WERI-Rb-1 (cell line): ENCODE measurements around the gene CSNK1G3.
"Not testable (repeated sequence)": the region's sequence is repeated elsewhere in the genome, so short reads cannot be mapped to it uniquely, and the experiment has no call there.

Experiments
- DNase-seq: peaks from one replicate; pipeline ENCODE4 v3.0.0-alpha.2; 2020
- H3K27ac ChIP-seq: fragments of 250-450 bp; sonication (Bioruptor Pico); 2 replicates; pipeline ENCODE4 v1.5.1; 2020; ENCODE audit warnings: mild to moderate bottlenecking, moderate library complexity
- H3K27me3 ChIP-seq: fragments of 250-450 bp; sonication (Bioruptor Pico); 2 replicates; pipeline ENCODE4 v1.5.1; 2021; ENCODE audit warnings: mild to moderate bottlenecking, low read depth, moderate library complexity; ENCODE audit not compliant: insufficient read depth, severe bottlenecking
- H3K36me3 ChIP-seq: fragments of 250-450 bp; sonication (Bioruptor Pico); 2 replicates; pipeline ENCODE4 v1.5.1; 2020; ENCODE audit warnings: mild to moderate bottlenecking, moderate library complexity
- H3K4me3 ChIP-seq: 2 replicates; pipeline ENCODE4 v1.5.1; 2011; ENCODE audit warnings: low read depth, mild to moderate bottlenecking, control low read depth, low read length
- H3K9me3 ChIP-seq: fragments of 250-450 bp; sonication (Bioruptor Pico); 2 replicates; pipeline ENCODE4 v1.5.1; 2021; ENCODE audit warnings: mild to moderate bottlenecking, moderate library complexity; ENCODE audit not compliant: severe bottlenecking
- TF ChIP-seq, protein P1 (sequence below): IDR thresholded peaks from 2 replicates; pipeline ENCODE4 v1.5.1; 2011; ENCODE audit warnings: low read depth, mild to moderate bottlenecking, control low read depth, inconsistent platforms, low read length

CSNK1G3 gene

GRCh38 chr5:123628860-123629544, 117.0 kb downstream of the CSNK1G3 start:
- no peaks in the 10 kb centered on the region for H3K27me3 ChIP-seq
- H3K36me3 ChIP-seq, result no peaks in the 10 kb centered on the region
- H3K9me3 ChIP-seq, result peaks cover 10% of the 10 kb centered on the region
- no peak overlapping the region for H3K4me3 ChIP-seq
- H3K27ac ChIP-seq, result no peak overlapping the region
- TF ChIP-seq, protein P1, sequence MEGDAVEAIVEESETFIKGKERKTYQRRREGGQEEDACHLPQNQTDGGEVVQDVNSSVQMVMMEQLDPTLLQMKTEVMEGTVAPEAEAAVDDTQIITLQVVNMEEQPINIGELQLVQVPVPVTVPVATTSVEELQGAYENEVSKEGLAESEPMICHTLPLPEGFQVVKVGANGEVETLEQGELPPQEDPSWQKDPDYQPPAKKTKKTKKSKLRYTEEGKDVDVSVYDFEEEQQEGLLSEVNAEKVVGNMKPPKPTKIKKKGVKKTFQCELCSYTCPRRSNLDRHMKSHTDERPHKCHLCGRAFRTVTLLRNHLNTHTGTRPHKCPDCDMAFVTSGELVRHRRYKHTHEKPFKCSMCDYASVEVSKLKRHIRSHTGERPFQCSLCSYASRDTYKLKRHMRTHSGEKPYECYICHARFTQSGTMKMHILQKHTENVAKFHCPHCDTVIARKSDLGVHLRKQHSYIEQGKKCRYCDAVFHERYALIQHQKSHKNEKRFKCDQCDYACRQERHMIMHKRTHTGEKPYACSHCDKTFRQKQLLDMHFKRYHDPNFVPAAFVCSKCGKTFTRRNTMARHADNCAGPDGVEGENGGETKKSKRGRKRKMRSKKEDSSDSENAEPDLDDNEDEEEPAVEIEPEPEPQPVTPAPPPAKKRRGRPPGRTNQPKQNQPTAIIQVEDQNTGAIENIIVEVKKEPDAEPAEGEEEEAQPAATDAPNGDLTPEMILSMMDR, result no peak
- DNase-seq, result no peak

- TF ChIP-seq, protein P1, result no peak
- Histone ChIP-seq H3K36me3 (no peaks in the 10 kb centered on the region), H3K27ac (no peak overlapping the region), H3K27me3 (no peaks in the 10 kb centered on the region), H3K9me3 (no peaks in the 10 kb centered on the region), H3K4me3 (no peak overlapping the region)
- no peak for DNase-seq
Measured at GRCh38 chr5:123636006-123636405, 124.0 kb downstream of the CSNK1G3 start.

GRCh38 chr5:123637028-123637427, 125.1 kb downstream of the CSNK1G3 start:
- not testable (repeated sequence) for H3K4me3 ChIP-seq, DNase-seq, H3K27ac ChIP-seq, H3K27me3 ChIP-seq, H3K36me3 ChIP-seq, H3K9me3 ChIP-seq

DNA sequence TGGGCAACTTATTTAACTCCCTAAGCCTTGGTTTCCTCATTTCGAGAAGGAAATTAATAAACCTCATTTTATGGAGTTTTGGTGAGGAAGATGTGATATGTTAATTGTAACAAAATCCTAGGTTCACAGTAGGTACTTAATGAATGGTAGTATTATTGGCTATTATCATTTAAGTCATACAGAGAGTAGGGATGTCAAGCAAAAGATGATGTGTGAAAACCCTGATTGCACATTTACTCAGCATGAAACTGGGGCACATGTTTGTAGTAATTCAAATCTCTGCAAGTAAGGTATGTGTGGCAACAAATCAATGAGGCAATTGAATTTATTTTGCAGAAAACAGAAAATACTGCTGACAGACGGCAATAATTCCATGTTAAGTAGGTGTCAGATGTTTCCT, 127.3 kb downstream of the CSNK1G3 start:
- DNase-seq, result no peak
- TF ChIP-seq, protein P1, result no peak
- H3K9me3 ChIP-seq, result no peaks in the 10 kb centered on the region
- H3K27ac ChIP-seq, result no peak overlapping the region
- H3K27me3 ChIP-seq, result no peaks in the 10 kb centered on the region
- no peaks in the 10 kb centered on the region for H3K36me3 ChIP-seq
- no peak overlapping the region for H3K4me3 ChIP-seq

DNA sequence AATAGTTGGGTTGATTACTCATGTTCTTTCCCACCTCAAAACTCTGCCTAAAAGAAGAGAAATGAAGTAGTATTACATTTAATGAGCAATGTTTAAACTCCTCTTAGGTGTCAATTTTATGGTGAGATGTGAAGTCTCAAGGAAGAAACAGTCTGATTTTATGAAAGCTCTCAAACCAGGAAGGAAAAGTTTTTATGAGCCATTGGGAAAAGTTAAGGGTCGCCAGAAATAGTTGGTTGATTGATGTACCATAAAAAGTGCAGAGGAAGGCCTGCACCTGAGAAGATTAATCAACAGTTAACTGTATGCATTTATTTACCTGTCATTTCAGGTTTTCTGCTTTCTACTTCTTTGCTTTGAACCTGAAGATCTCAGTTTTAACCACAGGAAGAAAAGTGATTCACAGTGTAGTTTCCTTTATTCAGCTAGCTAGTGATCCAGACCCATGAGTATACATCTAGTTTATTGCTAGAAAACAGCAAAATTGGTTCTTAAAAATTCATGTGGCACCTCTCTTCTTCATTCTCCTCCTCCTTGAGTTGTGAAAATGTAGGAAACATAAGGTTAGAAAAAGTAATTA, 133.1 kb downstream of the CSNK1G3 start:
- TF ChIP-seq, protein P1, result no peak
- no peak overlapping the region for H3K27ac ChIP-seq
- no peaks in the 10 kb centered on the region for H3K27me3 ChIP-seq
- H3K36me3 ChIP-seq, result no peaks in the 10 kb centered on the region
- no peak overlapping the region for H3K4me3 ChIP-seq
- no peaks in the 10 kb centered on the region for H3K9me3 ChIP-seq
- DNase-seq, result no peak

GRCh38 chr5:123647066-123647465, 135.1 kb downstream of the CSNK1G3 start:
- H3K4me3 ChIP-seq, result no peak overlapping the region
- no peak overlapping the region for H3K27ac ChIP-seq
- TF ChIP-seq, protein P1, result no peak
- no peaks in the 10 kb centered on the region for H3K27me3 ChIP-seq
- DNase-seq, result no peak
- H3K9me3 ChIP-seq, result no peaks in the 10 kb centered on the region
- H3K36me3 ChIP-seq, result no peaks in the 10 kb centered on the region
